ENCODE results near the gene EEF2K. TPM values are rescaled to one million over a fixed set of nuclear protein-coding genes. Genes with fewer than 3 reads are reported as not detected.

The EEF2K gene
- total RNA-seq, 1 experiment from 2014 or later, result 31.0 TPM

GRCh38 chr16:22203091-22203490 is 3.0 kb upstream of the EEF2K start:
- intact Hi-C loops (cut with micrococcal nuclease), result no loop called here
- Histone ChIP-seq H3K27ac (ENCODE audit: low read depth, low read length) (no peak overlapping the region), H3K79me2 (ENCODE audit: insufficient read depth, low read length) (peaks cover 17% of the 10 kb centered on the region), H3K9me2 (ENCODE audit: insufficient read depth) (no peaks in the 10 kb centered on the region), H4K20me1 (ENCODE audit: insufficient read depth) (no peaks in the 10 kb centered on the region), H3K27me3 (ENCODE audit: insufficient read depth, low read length) (no peaks in the 10 kb centered on the region), H3K36me3 (ENCODE audit: control insufficient read depth in 1 of 2, insufficient read depth in 2 of 2, low read length in 2 of 2) (no peaks in the 10 kb centered on the region), H3K9ac (ENCODE audit: low read length) (no peak overlapping the region), H3K4me3 (replicated peaks in 1 of 2; ENCODE audit: low read depth in 1 of 2, low read length in 2 of 2) (no peak overlapping the region), H3K4me2 (ENCODE audit: low read length) (no peak overlapping the region), H3K9me3 (ENCODE audit: control insufficient read depth in 1 of 2, insufficient read depth in 1 of 2, low read depth in 1 of 2, low read length in 2 of 2) (no peaks in the 10 kb centered on the region), H3K4me1 (ENCODE audit: control insufficient read depth in 1 of 2, insufficient read depth in 2 of 2, low read length in 2 of 2) (peaks cover 31 to 46% of the 10 kb centered on the region in 2 experiments), H2AFZ (ENCODE audit: low read depth, low read length, poor library complexity, severe bottlenecking) (no peak overlapping the region)
- BruUV-seq (replicated peaks), result no TSS peak
- DNase-seq (ENCODE audit: low read depth, low spot score), result no peak
- POLR2A ChIA-PET, result no interaction called here
- CTCF ChIA-PET, result no interaction called here
- no peak for TF ChIP-seq EZH2 (IDR thresholded peaks at IDR 0.05)
- no peak for TF ChIP-seq REST (IDR thresholded peaks at IDR 0.05; ENCODE audit: low read depth)
- no peak for TF ChIP-seq ZNF274 (IDR thresholded peaks at IDR 0.05; ENCODE audit: low read depth, low read length)
- no peak for TF ChIP-seq ELF1 (IDR thresholded peaks at IDR 0.05; ENCODE audit: borderline replicate concordance, low read depth)
- no peak for TF ChIP-seq SP1 (IDR thresholded peaks at IDR 0.05; ENCODE audit: low read depth)
- TF ChIP-seq ZBTB33 (IDR thresholded peaks at IDR 0.05; ENCODE audit: extremely low read depth, insufficient replicate concordance, low read length), result no peak
- no peak for TF ChIP-seq SIN3A (IDR thresholded peaks at IDR 0.05; ENCODE audit: low read depth)
- TF ChIP-seq POLR2AphosphoS5 (IDR thresholded peaks at IDR 0.05; ENCODE audit: low read depth, low read length), result no peak
- TF ChIP-seq, protein P1, sequence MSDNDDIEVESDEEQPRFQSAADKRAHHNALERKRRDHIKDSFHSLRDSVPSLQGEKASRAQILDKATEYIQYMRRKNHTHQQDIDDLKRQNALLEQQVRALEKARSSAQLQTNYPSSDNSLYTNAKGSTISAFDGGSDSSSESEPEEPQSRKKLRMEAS (IDR thresholded peaks at IDR 0.05), result no peak
- no peak for TF ChIP-seq ZFX (IDR thresholded peaks at IDR 0.05)
- TF ChIP-seq JUND (IDR thresholded peaks at IDR 0.05), result no peak
- TF ChIP-seq POLR2A (IDR thresholded peaks at IDR 0.05; ENCODE audit: borderline replicate concordance, extremely low read depth, insufficient read depth, insufficient read length), result no peak
- TF ChIP-seq CEBPB (IDR thresholded peaks at IDR 0.05; ENCODE audit: low read depth), result no peak
- no peak for TF ChIP-seq RAD21 (IDR thresholded peaks at IDR 0.05; ENCODE audit: low read depth)
- TF ChIP-seq TCF7L2 (IDR thresholded peaks at IDR 0.05; ENCODE audit: borderline replicate concordance, extremely low read depth, insufficient read depth, insufficient read length), result no peak
- TF ChIP-seq CTCF (IDR thresholded peaks at IDR 0.05 in 2 of 3, conservative IDR thresholded peaks at IDR 0.05 in 1 of 3; ENCODE audit: borderline replicate concordance in 1 of 3, insufficient read depth in 1 of 3, low read depth in 2 of 3, low read length in 2 of 3), result no peak
- TF ChIP-seq ATF3 (IDR thresholded peaks at IDR 0.05), result no peak
- no peak for ATAC-seq
- RAD21 ChIA-PET (ENCODE audit: low non-redundant PET in 1 of 2, low total read pairs in 2 of 2, uncharacterized antibody in 2 of 2, unreplicated experiment in 2 of 2), result no interaction called here
